Activated CD4-positive, alpha-beta T cell treated with anti-CD3 and anti-CD28 coated beads for 4 hours (primary cell): ENCODE results near the gene VWA3B.
"Not testable (repeated sequence)": the region's sequence is repeated elsewhere in the genome, so short reads cannot be mapped to it uniquely, and the experiment has no call there.

Source experiments
- DNase-seq, 2 donors: peaks; one replicate each; pipeline ENCODE4 v3.0.0-alpha.2; 2020

VWA3B gene

GRCh38 chr2:98253461-98254070, 166.6 kb downstream of the VWA3B start:
- DNase-seq, result no peak

- DNase-seq, result no peak
Measured at GRCh38 chr2:98254504-98255059, 167.6 kb downstream of the VWA3B start.

GRCh38 chr2:98258906-98259305, 171.9 kb downstream of the VWA3B start:
- DNase-seq, result no peak

- no peak for DNase-seq
Measured at GRCh38 chr2:98263362-98263761, 176.4 kb downstream of the VWA3B start.

GRCh38 chr2:98268225-98268624, 181.3 kb downstream of the VWA3B start:
- not testable (repeated sequence) for DNase-seq

GRCh38 chr2:98269274-98269673, 182.3 kb downstream of the VWA3B start:
- DNase-seq, result no peak

- DNase-seq, result no peak
Measured at GRCh38 chr2:98269830-98270229, 182.9 kb downstream of the VWA3B start.

- DNase-seq, result no peak
Measured at GRCh38 chr2:98277162-98277859, 190.3 kb downstream of the VWA3B start.

- DNase-seq, result no peak
Measured at GRCh38 chr2:98278074-98278473, 191.1 kb downstream of the VWA3B start.

- DNase-seq, result no peak
Measured at GRCh38 chr2:98280376-98281102, 193.6 kb downstream of the VWA3B start.

- no peak for DNase-seq
Measured at GRCh38 chr2:98281607-98282006, 194.6 kb downstream of the VWA3B start.

- DNase-seq, result no peak
Measured at GRCh38 chr2:98282109-98282508, 195.1 kb downstream of the VWA3B start.

GRCh38 chr2:98293030-98293429, 206.1 kb downstream of the VWA3B start:
- DNase-seq, result no peak

GRCh38 chr2:98293931-98294687, 207.1 kb downstream of the VWA3B start:
- DNase-seq, result no peak

GRCh38 chr2:98294711-98295110, 207.7 kb downstream of the VWA3B start:
- DNase-seq, result no peak

- no peak for DNase-seq
Measured at GRCh38 chr2:98295275-98295674, 208.3 kb downstream of the VWA3B start.

GRCh38 chr2:98295721-98296414, 208.9 kb downstream of the VWA3B start:
- no peak for DNase-seq

- DNase-seq, result no peak
Measured at GRCh38 chr2:98296440-98296839, 209.5 kb downstream of the VWA3B start.

- no peak for DNase-seq
Measured at GRCh38 chr2:98297817-98298682, 211.1 kb downstream of the VWA3B start.

GRCh38 chr2:98298683-98299164, 211.8 kb downstream of the VWA3B start:
- DNase-seq, result no peak
